A673 (cell line): Measurements from ENCODE around the gene BCL2. TPM values are rescaled to one million over a fixed set of nuclear protein-coding genes. Genes with fewer than 3 reads are reported as not detected.
A peak's percentile ranks its signal among the peaks of the same experiment; 100 is the strongest.

Experiments
- BruUV-seq: library from RNA; stranded (reverse); fragments of 400-500 nt; replicated peaks from 2 replicates; lab custom pipeline; 2021; lab: Mats Ljungman, UMichigan
- CTCF ChIA-PET: fragments of 300-600 bp; sonication (Branson Sonifier 250); formaldehyde crosslinking; loops from one replicate; lab custom pipeline; 2022; ENCODE audit warnings: antibody characterized with exemption; lab: Charles Lee
- POLR2A ChIA-PET: fragments of 300-600 bp; sonication (Branson Sonifier 250); formaldehyde crosslinking; loops from one replicate; lab custom pipeline; 2022; ENCODE audit warnings: antibody characterized with exemption; ENCODE audit not compliant: low non-redundant PET; lab: Charles Lee
- DNase-seq: peaks from one replicate; pipeline ENCODE4 v3.0.0-alpha.2; 2015; ENCODE audit warnings: low spot score
- H3K27ac ChIP-seq: fragments of 200-600 bp; sonication (generic); 2 replicates; pipeline ENCODE4 v1.5.1; 2016; ENCODE audit warnings: mixed run types, low read depth, mild to moderate bottlenecking, mixed read lengths, antibody characterized with exemption, low read length; ENCODE audit not compliant: poor library complexity, severe bottlenecking
- H3K27me3 ChIP-seq: fragments of 200-600 bp; sonication (generic); replicated peaks from 2 replicates; pipeline ENCODE4 v1.6.1; 2017; ENCODE audit warnings: mixed run types, low read depth, mild to moderate bottlenecking, mixed read lengths, antibody characterized with exemption, low read length; ENCODE audit not compliant: insufficient read depth, poor library complexity
- H3K36me3 ChIP-seq: fragments of 200-600 bp; sonication (generic); 2 replicates; pipeline ENCODE4 v1.6.1; 2016; ENCODE audit warnings: mixed run types, mild to moderate bottlenecking, mixed read lengths, antibody characterized with exemption, low read length; ENCODE audit not compliant: insufficient read depth, poor library complexity, severe bottlenecking
- H3K4me1 ChIP-seq: fragments of 200-600 bp; sonication (generic); 2 replicates; pipeline ENCODE4 v1.6.1; 2017; ENCODE audit warnings: mixed run types, mild to moderate bottlenecking, mixed read lengths, antibody characterized with exemption, low read length; ENCODE audit not compliant: insufficient read depth, poor library complexity, severe bottlenecking
- H3K4me3 ChIP-seq: fragments of 200-600 bp; sonication (generic); 2 replicates; pipeline ENCODE4 v1.5.1; 2016; ENCODE audit warnings: low read depth, mixed run types, mild to moderate bottlenecking, mixed read lengths, low read length; ENCODE audit not compliant: poor library complexity, severe bottlenecking
- H3K9me3 ChIP-seq: fragments of 200-600 bp; sonication (generic); 2 replicates; pipeline ENCODE4 v1.6.1; 2016; ENCODE audit warnings: mixed run types, low read depth, mild to moderate bottlenecking, mixed read lengths, antibody characterized with exemption, low read length; ENCODE audit not compliant: poor library complexity, severe bottlenecking
- CTCF ChIP-seq: fragments of 300-800, 200-600 bp; sonication (generic); conservative IDR thresholded peaks from 2 replicates; pipeline ENCODE4 v1.5.1; 2017; ENCODE audit warnings: low read depth, mild to moderate bottlenecking, antibody characterized with exemption, low read length, moderate library complexity, mixed read lengths
- EZH2 ChIP-seq: fragments of 200-600 bp; sonication (generic); IDR thresholded peaks from 2 replicates; pipeline ENCODE4 v1.6.1; 2017; ENCODE audit warnings: borderline replicate concordance, low read depth, mild to moderate bottlenecking, mixed read lengths, antibody characterized with exemption, low read length; ENCODE audit not compliant: poor library complexity, severe bottlenecking
- intact Hi-C: fragments of 100-400 bp; cut with micrococcal nuclease; formaldehyde crosslinking; loops from one replicate; pipeline ENCODE4 v1.10.0; 2022; ENCODE audit not compliant: unreplicated experiment
- total RNA-seq: library from RNA; stranded (reverse); gene quantifications from 2 replicates; pipeline ENCODE4 v1.2.3, GENCODE V29; 2021

Gene BCL2
- total RNA-seq, 1 experiment from 2014 or later: 24.9 TPM

- Histone ChIP-seq H3K27ac (peak overlapping the region; percentile 6), H3K4me3 (no peak overlapping the region), H3K9me3 (no peaks in the 10 kb centered on the region), H3K27me3 (no peaks in the 10 kb centered on the region), H3K4me1 (peaks cover 20% of the 10 kb centered on the region), H3K36me3 (peaks cover 99% of the 10 kb centered on the region)
- CTCF ChIA-PET: no interaction called here
- BruUV-seq: no TSS peak
- DNase-seq: peak; percentile 57
- TF ChIP-seq EZH2 (no peak), CTCF (no peak)
- POLR2A ChIA-PET: no interaction called here
- intact Hi-C loops: no loop called here
Observed at GRCh38 chr18:63336366-63337099, 17.0 kb upstream of the BCL2 start.

GRCh38 chr18:63331105-63331504 lies 11.5 kb upstream of the BCL2 start:
- Histone ChIP-seq H3K36me3 (peaks cover 80% of the 10 kb centered on the region), H3K27ac (peak overlapping the region; percentile 47), H3K27me3 (no peaks in the 10 kb centered on the region), H3K4me1 (peaks cover 7% of the 10 kb centered on the region), H3K9me3 (no peaks in the 10 kb centered on the region), H3K4me3 (no peak overlapping the region)
- TF ChIP-seq CTCF (no peak), EZH2 (no peak)
- DNase-seq: no peak
- no TSS peak for BruUV-seq
- intact Hi-C loops: no loop called here
- ChIA-PET CTCF (no interaction called here), POLR2A (no interaction called here)

- intact Hi-C loops: no loop called here
- Histone ChIP-seq H3K27ac (no peak overlapping the region), H3K4me1 (peaks cover 7% of the 10 kb centered on the region), H3K36me3 (peaks cover 65% of the 10 kb centered on the region), H3K9me3 (no peaks in the 10 kb centered on the region), H3K4me3 (no peak overlapping the region), H3K27me3 (no peaks in the 10 kb centered on the region)
- TF ChIP-seq CTCF (no peak), EZH2 (no peak)
- DNase-seq: no peak
- BruUV-seq: no TSS peak
- ChIA-PET CTCF (no interaction called here), POLR2A (no interaction called here)
Observed at GRCh38 chr18:63329431-63330145, 10.0 kb upstream of the BCL2 start.
